ENCODE results near the gene SLC49A4.

SLC49A4 gene

DNA sequence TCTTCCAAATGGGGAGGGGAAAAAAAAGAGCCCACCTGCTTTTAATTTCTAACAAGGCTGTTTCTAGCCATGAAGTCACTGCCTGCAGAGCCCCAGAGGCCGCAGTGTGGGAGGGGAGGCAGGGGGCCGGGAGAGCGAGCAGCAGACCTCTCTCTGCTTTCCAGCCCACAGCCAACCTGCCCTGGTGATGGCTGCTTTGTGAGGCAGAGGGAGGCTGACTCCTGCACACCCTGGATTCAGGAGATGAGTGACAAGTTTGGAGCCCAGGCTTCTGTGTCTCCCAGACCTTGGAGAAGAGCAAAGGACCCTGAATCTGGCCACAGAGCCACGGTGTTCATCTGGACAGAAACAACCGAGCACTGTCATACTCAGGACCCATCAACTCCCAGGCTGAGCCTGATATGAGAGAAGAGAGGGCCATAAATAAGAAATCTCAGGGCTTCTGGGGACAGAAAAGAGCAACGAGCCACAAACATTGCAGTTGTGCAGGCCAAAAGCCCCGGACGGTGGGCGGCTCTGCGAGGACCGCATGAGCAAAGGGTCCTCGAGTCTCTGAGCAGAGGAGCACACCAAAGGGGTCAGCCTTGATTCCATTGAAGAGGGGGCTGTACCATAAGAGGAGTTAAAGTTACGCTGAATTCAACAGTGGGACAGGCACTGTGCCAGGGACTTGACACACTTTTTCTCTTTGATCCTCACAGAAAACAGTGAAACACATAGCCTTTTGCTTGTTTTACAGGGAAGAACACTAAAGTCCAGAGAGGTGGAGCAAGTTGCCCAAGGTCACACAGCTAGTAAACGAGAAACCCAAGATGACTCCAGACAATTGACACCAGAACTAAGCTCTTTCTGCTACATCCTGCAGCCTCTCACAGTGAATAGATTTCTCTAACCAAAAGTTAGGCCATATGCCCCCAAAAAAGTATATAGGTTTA lies 135.5 kb downstream of the SLC49A4 start:
- no peak for DNase-seq

Measured in inflammatory macrophage treated with lipopolysaccharide for 4 hours (primary cell).